ENCODE data around the gene PLCD1. TPM values are rescaled to one million over a fixed set of nuclear protein-coding genes. Genes with fewer than 3 reads are reported as not detected.
A peak's percentile ranks its signal among the peaks of the same experiment; 100 is the strongest.

The PLCD1 gene
- total RNA-seq, 1 donor, result 15.5 TPM

DNA sequence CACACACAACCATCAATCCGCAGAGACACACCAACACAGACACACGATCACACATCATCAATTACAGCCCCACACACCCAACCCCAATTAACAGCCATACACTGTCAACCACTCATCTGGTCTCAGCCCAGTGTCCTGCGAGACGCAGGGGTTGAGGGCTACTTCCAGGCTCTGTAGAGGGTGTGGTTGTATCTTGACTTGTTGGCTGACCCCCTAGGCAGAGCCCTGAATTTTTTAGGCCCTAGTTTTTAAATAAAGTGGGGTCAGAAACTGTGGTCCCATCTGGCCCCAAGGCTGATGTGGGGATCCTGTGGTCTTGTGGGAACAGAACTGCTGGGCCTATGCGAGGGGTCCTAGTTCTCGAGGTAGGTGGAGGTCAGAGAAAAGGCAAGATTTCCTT lies 29.6 kb downstream of the PLCD1 start:
- no peak for TF ChIP-seq CTCF (IDR thresholded peaks at IDR 0.05; ENCODE audit: insufficient read depth, low read depth, low read length)
- no peak overlapping the region for H3K4me3 ChIP-seq (ENCODE audit: low read depth, low read length)
- no peak for DNase-seq (ENCODE audit: low read depth)

DNA sequence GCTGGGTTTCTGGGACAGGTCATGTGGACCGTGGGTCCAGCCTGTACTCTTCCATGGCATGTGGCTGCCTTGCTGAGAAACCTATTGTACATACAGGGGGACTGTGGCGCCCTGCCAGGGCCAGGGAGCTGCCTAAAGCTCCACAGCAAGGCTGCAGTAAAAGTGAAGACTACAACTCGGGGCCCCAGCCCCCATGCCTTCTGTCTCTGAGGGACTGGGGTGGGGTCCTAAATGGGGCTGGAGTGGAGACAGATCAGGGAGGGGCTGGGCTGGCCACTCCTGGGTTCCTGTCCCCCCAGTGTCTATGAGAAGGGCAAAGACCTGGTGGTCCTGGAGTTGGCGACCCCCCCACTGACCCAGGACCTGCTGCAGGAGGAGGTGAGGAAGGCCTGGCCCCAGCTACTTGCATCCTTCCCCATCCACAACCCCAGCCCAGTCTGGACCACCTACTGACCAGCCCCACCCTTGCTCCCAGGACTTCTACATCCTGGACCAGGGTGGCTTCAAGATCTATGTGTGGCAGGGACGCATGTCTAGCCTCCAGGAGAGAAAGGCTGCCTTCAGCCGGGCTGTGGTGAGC lies 31.6 kb downstream of the PLCD1 start:
- DNase-seq (ENCODE audit: low read depth), result no peak
- no peak for TF ChIP-seq CTCF (IDR thresholded peaks at IDR 0.05; ENCODE audit: insufficient read depth, low read depth, low read length)
- H3K4me3 ChIP-seq (ENCODE audit: low read depth, low read length), result no peak overlapping the region

DNA sequence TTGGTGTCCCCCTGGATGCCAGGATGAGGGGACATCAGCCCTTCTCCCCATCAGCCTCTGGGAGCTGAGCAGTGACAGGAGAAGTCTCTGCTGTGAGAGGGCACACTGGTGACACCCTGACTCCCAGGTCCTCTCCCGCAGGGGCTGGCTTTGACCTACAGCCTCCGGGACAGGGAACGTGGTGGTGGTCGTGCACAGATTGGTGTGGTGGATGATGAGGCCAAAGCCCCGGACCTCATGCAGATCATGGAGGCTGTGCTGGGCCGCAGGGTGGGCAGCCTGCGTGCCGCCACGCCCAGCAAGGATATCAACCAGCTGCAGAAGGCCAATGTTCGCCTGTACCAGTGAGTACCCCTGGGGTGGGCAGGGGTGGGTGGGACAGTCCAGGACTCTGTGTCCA lies 32.1 kb downstream of the PLCD1 start:
- DNase-seq (ENCODE audit: low read depth), result no peak
- TF ChIP-seq CTCF (IDR thresholded peaks at IDR 0.05; ENCODE audit: insufficient read depth, low read depth, low read length), result no peak

DNA sequence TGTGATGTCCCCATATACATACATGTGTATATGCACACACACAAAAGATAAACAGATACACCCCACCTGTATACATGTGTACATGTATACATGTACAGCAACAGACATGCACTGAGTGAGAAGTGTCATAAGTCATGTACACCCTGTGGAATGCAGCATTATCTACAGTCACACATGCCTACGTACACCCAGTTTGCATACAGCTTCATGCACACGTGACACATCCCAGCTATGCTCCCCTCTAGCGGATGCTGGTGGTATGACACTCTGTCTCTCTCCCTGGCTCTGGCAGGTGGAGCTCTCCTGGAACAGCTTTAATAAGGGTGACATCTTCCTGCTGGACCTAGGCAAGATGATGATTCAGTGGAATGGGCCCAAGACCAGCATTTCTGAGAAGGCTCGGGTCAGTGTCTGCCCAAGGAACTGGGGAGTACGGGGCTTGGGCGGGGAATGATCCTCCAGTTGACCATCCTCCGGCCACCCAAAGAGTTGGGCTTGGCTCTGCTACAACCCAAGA lies 32.6 kb downstream of the PLCD1 start:
- peak; percentile 69 for DNase-seq (ENCODE audit: low read depth)
- peak; percentile 98 for TF ChIP-seq CTCF (IDR thresholded peaks at IDR 0.05; ENCODE audit: insufficient read depth, low read depth, low read length)
- no peak overlapping the region for H3K4me3 ChIP-seq (ENCODE audit: low read depth, low read length)

More for the DNA sequence above, 32.1 kb downstream of the PLCD1 start:
- no peak overlapping the region for H3K4me3 ChIP-seq (ENCODE audit: low read depth, low read length)

GRCh38 chr3:37995652-37996641 lies 33.5 kb downstream of the PLCD1 start:
- H3K4me3 ChIP-seq (ENCODE audit: low read depth, low read length), result no peak overlapping the region
- no peak for TF ChIP-seq CTCF (IDR thresholded peaks at IDR 0.05; ENCODE audit: insufficient read depth, low read depth, low read length)
- no peak for DNase-seq (ENCODE audit: low read depth)

- no peak for DNase-seq (ENCODE audit: low read depth)
- peak overlapping the region; percentile 72 for H3K4me3 ChIP-seq (ENCODE audit: low read depth, low read length)
- TF ChIP-seq CTCF (IDR thresholded peaks at IDR 0.05; ENCODE audit: insufficient read depth, low read depth, low read length), result no peak
Measured at GRCh38 chr3:37994639-37994972, 34.8 kb downstream of the PLCD1 start.
